ENCODE measurements around the gene INPP5A. TPM values are rescaled to one million over a fixed set of nuclear protein-coding genes. Genes with fewer than 3 reads are reported as not detected.

Gene INPP5A
- total RNA-seq, 4 donors from 2014 or later: 16.9 to 58.2 (median 29.5) TPM

- no peak for DNase-seq
- 80% methylated on average over 1 of the region's 21 CpGs; no CpG with 5 or more reads in 1 of the 2 donors for WGBS, 2 donors
- Histone ChIP-seq H3K4me3 (no peak overlapping the region), H3K27me3 (no peaks in the 10 kb centered on the region), H3K4me1 (peaks cover 0 to 25% (median 9%) of the 10 kb centered on the region in 3 donors), H3K36me3 (peaks cover 0 to 24% (median 0%) of the 10 kb centered on the region in 3 donors), H3K9me3 (no peaks in the 10 kb centered on the region), H3K27ac (no peak overlapping the region)
- no peak for TF ChIP-seq POLR2A (IDR thresholded peaks at IDR 0.05)
- TF ChIP-seq, protein P1, sequence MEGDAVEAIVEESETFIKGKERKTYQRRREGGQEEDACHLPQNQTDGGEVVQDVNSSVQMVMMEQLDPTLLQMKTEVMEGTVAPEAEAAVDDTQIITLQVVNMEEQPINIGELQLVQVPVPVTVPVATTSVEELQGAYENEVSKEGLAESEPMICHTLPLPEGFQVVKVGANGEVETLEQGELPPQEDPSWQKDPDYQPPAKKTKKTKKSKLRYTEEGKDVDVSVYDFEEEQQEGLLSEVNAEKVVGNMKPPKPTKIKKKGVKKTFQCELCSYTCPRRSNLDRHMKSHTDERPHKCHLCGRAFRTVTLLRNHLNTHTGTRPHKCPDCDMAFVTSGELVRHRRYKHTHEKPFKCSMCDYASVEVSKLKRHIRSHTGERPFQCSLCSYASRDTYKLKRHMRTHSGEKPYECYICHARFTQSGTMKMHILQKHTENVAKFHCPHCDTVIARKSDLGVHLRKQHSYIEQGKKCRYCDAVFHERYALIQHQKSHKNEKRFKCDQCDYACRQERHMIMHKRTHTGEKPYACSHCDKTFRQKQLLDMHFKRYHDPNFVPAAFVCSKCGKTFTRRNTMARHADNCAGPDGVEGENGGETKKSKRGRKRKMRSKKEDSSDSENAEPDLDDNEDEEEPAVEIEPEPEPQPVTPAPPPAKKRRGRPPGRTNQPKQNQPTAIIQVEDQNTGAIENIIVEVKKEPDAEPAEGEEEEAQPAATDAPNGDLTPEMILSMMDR (IDR thresholded peaks at IDR 0.05): no peak
- intact Hi-C loops (cut with DNase I): no loop called here
Measured at GRCh38 chr10:132687181-132687892, 149.8 kb downstream of the INPP5A start.

- Histone ChIP-seq H3K4me3 (no peak overlapping the region), H3K27ac (no peak overlapping the region), H3K9me3 (no peaks in the 10 kb centered on the region), H3K27me3 (no peaks in the 10 kb centered on the region), H3K36me3 (peaks cover 0 to 24% (median 0%) of the 10 kb centered on the region in 3 donors), H3K4me1 (peaks cover 0 to 25% (median 9%) of the 10 kb centered on the region in 3 donors)
- no peak for DNase-seq
- 60 to 80% methylated on average over 1 to 2 of the region's 14 CpGs for WGBS, 2 donors
- TF ChIP-seq, protein P1 (IDR thresholded peaks at IDR 0.05): no peak
- no peak for TF ChIP-seq POLR2A (IDR thresholded peaks at IDR 0.05)
- intact Hi-C loops (cut with DNase I): no loop called here
Measured at GRCh38 chr10:132687893-132688579, 150.4 kb downstream of the INPP5A start.

GRCh38 chr10:132688580-132689420, 151.2 kb downstream of the INPP5A start:
- no peak for DNase-seq
- 89 to 90% methylated on average over 19 to 20 of the region's 20 CpGs for WGBS, 2 donors
- intact Hi-C loops (cut with DNase I): no loop called here

DNA sequence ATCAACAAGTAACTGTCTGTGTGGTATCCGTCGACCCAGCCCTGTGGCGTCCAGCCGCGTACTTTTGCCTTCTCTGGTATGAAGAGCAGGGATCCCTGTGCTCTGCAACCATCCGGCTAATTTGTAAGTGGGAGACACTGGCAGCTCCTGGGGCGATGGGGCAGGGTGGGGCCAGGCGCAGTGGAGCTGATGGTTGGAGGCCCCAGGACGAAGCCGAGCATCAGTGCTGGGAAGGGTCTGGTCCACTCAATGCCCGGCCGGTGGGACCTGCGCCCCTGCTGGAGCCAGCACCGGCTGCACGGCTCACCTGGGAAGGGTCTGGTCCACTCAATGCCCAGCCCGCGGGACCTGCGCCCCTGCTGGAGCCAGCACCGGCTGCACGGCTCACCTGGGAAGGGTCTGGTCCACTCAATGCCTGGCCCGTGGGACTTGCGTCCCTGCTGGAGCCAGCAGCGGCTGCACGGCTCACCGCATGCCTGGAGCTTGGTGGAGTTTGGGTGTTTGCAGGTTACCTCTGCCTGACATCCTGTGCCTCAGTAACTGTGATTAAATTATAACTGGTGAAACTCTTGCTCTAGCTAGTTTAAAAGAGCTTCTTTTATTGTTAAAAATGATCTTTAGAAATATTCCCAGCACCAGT, 152.3 kb downstream of the INPP5A start:
- WGBS, 2 donors: 91% methylated on average over 10 to 11 of the region's 25 CpGs
- TF ChIP-seq POLR2A (IDR thresholded peaks at IDR 0.05): no peak
- TF ChIP-seq, protein P1 (IDR thresholded peaks at IDR 0.05): no peak
- H3K4me1 ChIP-seq: peaks cover 0 to 12% (median 6%) of the 10 kb centered on the region in 3 donors
- no peak overlapping the region for H3K4me3 ChIP-seq
- H3K36me3 ChIP-seq: peaks cover 0 to 24% (median 0%) of the 10 kb centered on the region in 3 donors
- no peaks in the 10 kb centered on the region for H3K9me3 ChIP-seq
- intact Hi-C loops (cut with DNase I): no loop called here
- H3K27me3 ChIP-seq: no peaks in the 10 kb centered on the region
- H3K27ac ChIP-seq: no peak overlapping the region
- no peak for DNase-seq

More at GRCh38 chr10:132688580-132689420, 151.2 kb downstream of the INPP5A start:
- no peaks in the 10 kb centered on the region for H3K9me3 ChIP-seq
- peaks cover 0 to 22% (median 9%) of the 10 kb centered on the region in 3 donors for H3K4me1 ChIP-seq
- TF ChIP-seq, protein P1 (IDR thresholded peaks at IDR 0.05): no peak
- no peak for TF ChIP-seq POLR2A (IDR thresholded peaks at IDR 0.05)
- H3K27ac ChIP-seq: no peak overlapping the region
- no peaks in the 10 kb centered on the region for H3K27me3 ChIP-seq
- H3K36me3 ChIP-seq: peaks cover 0 to 24% (median 0%) of the 10 kb centered on the region in 3 donors
- no peak overlapping the region for H3K4me3 ChIP-seq
